Transverse colon (tissue), 3 donors: ENCODE results near the gene GDE1.

ENCODE experiments used
- CTCF ChIP-seq, 5 experiments: fragments of 200-600 bp in 3 of 5; fragments of 450-650 bp in 2 of 5; sonication (generic) in 3 of 5; IDR thresholded peaks; 1 replicate in 2 of 5; 2 replicates in 3 of 5; pipeline ENCODE4 v1.5.1; 2016 to 2017; ENCODE audit warnings: antibody characterized with exemption in 5 of 5, inconsistent platforms in 3 of 5, mild to moderate bottlenecking in 2 of 5, moderate library complexity in 1 of 5
- POLR2A ChIP-seq: fragments of 450-650 bp; IDR thresholded peaks from one replicate; pipeline ENCODE4 v1.6.1; 2016; ENCODE audit warnings: antibody characterized with exemption, mild to moderate bottlenecking, moderate library complexity

GRCh38 chr16:19497176-19497575, 24.7 kb downstream of the GDE1 start:
- TF ChIP-seq CTCF (IDR thresholded peaks at IDR 0.05) (no peak), POLR2A (no peak)
